Inflammatory macrophage (primary cell): ENCODE measurements around the gene NTN3.

ENCODE experiments used
- DNase-seq, 2 donors: peaks; one replicate each; pipeline ENCODE4 v3.0.0-alpha.2; 2020 to 2022

NTN3 gene

GRCh38 chr16:2497695-2498484, 26.8 kb downstream of the NTN3 start:
- DNase-seq: no peak

DNA sequence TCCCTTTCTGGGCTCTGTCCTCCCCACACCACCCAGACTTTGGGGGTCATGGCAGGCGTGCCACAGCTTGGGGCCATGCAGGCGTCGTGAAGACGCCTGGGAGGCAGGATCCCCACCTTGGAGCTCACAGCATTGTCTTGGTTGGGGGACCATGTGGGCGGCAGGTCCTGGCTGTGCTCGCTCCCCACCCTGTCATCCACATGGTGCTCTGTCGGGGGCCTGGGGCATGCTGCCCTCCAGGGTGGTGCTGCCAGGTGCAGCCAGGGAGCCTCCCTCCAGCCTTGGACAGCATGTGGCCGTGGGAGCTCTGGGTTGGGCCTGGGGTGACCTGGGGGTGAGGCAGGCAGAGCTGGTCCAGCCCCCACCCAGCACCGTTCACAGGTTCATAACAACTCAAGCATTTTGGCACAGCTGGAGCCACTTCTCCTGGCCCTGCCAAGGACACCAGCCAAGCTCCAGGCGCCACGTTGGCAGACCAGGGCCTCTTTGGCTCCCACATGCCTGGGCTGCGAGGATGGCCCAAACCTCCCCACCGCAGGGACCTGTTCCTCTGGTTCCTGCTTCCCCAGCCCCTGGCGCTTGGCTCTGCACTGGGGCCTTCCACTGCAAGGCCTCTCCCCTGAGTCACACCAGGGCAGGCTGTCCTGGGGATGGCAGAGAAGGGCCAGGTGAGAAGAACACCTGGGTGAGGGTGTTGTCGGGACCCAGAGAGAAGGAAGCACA, 27.6 kb downstream of the NTN3 start:
- no peak for DNase-seq

DNA sequence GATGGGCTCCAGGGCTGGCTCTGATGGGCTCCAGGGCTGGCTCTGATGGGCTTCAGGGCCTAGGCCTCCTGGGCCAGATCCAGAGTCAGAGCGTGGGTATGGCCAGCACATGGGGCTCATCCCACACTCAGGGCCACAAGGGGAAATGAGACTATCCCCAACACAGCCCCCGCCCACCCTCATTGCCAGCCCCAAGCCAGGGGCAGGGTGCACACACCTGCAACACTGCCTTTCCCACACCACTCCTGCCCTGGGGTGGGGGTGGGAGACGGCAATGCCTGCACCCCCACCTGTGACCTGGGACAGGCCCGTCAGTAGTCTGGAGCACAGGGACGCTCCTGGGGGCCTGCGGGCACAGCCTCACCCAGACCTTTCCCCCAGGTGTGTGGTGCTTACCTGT, 28.4 kb downstream of the NTN3 start:
- DNase-seq: no peak

GRCh38 chr16:2499890-2500429, 28.9 kb downstream of the NTN3 start:
- DNase-seq: no peak

- no peak for DNase-seq
Observed at GRCh38 chr16:2500430-2500917, 29.4 kb downstream of the NTN3 start.

DNA sequence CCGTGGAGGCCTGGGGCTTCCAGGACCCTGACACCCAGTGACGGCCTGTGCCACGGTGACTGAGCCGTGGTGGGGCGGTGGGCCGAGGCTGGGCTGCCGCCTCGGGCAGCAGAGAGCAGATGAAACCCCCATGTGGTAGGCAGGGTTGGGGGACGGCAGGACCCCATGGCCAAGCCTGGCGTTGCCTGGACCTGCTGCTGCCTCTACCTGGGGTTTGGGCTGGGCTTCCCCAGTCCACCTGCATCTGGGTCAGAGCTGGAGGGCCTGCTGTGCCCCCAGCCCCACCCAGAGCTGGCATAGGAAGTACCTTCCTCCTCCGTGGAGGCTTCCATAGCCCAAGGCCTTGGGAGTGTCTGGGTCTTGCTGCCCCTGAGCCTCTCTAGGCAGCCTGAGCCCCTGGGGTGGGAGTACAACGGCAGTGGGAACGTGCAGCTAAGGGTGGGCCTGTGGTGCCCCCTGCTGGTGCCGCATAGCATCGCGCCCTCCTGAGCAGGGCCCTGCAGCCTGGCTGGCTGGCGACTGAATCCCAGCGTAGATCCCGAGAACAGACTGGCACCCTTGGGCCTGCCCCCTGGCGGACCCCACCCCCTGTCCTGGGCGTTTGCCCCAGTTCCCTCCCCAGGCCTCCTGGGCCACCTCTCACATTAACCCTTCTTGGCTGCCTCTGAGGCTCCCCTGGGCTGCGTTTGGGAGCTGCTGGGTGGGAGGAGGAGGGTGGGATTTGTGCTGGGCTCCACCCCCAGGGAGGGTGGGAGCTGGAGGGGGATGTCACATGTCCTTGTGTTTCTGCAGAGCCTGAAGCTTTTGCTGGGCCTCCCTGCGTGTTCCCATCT, 30.0 kb downstream of the NTN3 start:
- peak; percentile 87 for DNase-seq

- DNase-seq: no peak
Observed at GRCh38 chr16:2501946-2502895, 31.1 kb downstream of the NTN3 start.

GRCh38 chr16:2505695-2506094, 34.6 kb downstream of the NTN3 start:
- DNase-seq: no peak

GRCh38 chr16:2507052-2507659, 36.1 kb downstream of the NTN3 start:
- peak; percentile 83 to 90 for DNase-seq

GRCh38 chr16:2507665-2508064, 36.6 kb downstream of the NTN3 start:
- peak; percentile 95 to 96 for DNase-seq

GRCh38 chr16:2508722-2509400, 37.8 kb downstream of the NTN3 start:
- no peak for DNase-seq

GRCh38 chr16:2511128-2511800, 40.2 kb downstream of the NTN3 start:
- DNase-seq: peak; percentile 42 to 71

DNA sequence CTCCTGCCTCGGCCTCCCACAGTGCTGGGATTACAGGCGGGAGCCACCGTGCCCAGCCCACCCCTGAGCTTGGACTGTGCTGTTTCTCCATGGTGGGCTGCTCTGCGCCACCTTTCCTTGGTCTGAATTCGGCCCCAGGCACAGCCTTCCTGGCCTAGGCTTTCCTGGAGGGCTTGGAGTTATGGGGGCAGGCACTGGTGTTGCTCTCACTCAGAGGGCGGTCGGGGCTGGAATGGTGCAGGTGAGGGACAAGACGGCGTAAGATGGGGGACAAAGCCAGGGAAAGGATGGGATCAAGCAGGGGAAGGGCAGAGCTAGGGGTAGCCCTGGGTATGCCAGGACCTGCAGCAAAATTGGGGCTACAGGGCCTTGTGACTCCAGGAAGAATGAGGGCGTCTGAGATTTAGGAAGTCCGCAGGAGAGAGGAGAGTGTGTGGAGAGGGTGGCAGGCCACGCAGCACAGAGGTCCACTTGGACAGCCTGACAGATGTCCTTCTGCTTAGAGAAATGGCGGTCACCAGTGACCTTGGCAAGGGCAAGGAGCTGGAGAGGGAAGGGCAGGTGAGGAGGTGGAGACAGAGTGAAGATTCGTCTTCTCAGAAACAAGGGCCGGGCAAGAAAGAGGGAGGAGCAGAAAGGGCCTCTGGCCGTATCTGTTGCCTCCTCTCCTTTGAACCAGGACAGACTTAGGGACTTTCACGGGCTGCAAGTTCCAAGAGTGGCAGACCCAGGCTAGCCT, 41.1 kb downstream of the NTN3 start:
- DNase-seq: no peak

- no peak for DNase-seq
Observed at GRCh38 chr16:2512735-2513404, 41.8 kb downstream of the NTN3 start.

DNA sequence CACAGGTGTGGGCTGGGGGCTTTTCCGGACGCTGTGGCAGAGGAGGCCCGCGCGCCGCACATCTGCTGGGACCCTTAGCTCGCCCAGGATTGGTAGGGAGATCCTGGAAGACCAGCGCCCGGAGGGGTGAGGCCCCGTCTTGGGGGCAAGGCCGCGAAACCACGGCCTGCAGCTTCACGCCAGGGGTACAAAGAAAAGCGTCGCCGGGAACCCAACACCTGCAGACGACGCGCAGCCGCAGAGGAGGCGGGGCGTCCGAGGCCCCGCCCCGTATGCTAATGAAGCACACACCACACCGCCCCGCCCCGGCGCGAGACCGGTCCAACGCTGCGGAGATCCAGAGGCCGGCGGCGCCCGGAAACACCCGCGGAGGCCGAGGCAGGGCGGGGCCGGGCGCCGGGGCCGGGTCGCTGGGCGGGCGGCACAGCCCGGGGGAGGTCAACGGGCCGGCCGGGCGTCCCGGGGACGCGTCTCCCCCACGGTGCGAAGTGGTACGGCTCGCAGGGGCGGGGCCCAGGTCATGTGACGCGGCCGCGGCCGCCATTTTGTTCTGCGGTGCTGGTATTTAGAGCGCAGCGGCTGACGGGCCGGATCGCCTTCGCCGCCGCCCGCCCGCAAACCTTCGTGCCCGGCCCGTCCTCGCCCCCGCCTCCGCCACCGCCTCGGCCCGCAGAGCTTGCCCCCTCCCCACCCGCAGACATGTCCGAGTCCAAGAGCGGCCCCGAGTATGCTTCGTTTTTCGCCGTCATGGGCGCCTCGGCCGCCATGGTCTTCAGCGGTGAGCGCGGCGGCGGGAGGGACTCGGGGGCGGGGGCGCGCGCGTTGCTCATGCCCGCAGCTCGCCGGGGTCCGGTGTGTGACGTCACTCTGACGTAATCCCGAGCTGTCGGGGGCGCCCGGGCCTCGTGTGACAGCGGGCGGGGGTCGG, 42.6 kb downstream of the NTN3 start, which contains the start of gene ATP6V0C:
TSS of gene ATP6V0C (plus strand) at position 548 of the 928 bp plus-strand sequence. CDS start at position 700, 152 bp downstream.
- DNase-seq: peak; percentile 93

GRCh38 chr16:2514333-2515179, 43.5 kb downstream of the NTN3 start:
- DNase-seq: peak; percentile 39 to 74
